GM12801 (cell line): Measurements from ENCODE around the gene ADCY1.

Experiments
- TF ChIP-seq, protein P1 (sequence below): IDR thresholded peaks from one replicate; pipeline ENCODE4 v1.5.1; 2011; ENCODE audit warnings: control low read depth; ENCODE audit not compliant: insufficient read length; ENCODE audit errors: extremely low read depth

The ADCY1 gene

DNA sequence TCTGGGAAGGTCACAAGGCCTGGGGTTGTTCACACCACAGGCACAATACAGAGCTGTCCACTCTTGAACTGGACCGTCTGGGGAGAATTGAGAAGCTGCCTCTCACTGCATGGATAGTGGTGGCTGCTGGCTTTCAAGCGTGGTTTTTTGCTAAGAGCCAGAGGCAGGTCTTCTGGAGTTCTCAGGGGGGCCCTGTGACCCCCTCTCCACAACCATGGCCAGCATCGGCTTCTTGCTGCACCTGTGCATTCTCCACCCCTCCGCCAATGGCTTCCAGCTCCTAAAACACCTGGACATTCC is 140.3 kb downstream of the ADCY1 start:
- TF ChIP-seq, protein P1, sequence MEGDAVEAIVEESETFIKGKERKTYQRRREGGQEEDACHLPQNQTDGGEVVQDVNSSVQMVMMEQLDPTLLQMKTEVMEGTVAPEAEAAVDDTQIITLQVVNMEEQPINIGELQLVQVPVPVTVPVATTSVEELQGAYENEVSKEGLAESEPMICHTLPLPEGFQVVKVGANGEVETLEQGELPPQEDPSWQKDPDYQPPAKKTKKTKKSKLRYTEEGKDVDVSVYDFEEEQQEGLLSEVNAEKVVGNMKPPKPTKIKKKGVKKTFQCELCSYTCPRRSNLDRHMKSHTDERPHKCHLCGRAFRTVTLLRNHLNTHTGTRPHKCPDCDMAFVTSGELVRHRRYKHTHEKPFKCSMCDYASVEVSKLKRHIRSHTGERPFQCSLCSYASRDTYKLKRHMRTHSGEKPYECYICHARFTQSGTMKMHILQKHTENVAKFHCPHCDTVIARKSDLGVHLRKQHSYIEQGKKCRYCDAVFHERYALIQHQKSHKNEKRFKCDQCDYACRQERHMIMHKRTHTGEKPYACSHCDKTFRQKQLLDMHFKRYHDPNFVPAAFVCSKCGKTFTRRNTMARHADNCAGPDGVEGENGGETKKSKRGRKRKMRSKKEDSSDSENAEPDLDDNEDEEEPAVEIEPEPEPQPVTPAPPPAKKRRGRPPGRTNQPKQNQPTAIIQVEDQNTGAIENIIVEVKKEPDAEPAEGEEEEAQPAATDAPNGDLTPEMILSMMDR, result no peak

DNA sequence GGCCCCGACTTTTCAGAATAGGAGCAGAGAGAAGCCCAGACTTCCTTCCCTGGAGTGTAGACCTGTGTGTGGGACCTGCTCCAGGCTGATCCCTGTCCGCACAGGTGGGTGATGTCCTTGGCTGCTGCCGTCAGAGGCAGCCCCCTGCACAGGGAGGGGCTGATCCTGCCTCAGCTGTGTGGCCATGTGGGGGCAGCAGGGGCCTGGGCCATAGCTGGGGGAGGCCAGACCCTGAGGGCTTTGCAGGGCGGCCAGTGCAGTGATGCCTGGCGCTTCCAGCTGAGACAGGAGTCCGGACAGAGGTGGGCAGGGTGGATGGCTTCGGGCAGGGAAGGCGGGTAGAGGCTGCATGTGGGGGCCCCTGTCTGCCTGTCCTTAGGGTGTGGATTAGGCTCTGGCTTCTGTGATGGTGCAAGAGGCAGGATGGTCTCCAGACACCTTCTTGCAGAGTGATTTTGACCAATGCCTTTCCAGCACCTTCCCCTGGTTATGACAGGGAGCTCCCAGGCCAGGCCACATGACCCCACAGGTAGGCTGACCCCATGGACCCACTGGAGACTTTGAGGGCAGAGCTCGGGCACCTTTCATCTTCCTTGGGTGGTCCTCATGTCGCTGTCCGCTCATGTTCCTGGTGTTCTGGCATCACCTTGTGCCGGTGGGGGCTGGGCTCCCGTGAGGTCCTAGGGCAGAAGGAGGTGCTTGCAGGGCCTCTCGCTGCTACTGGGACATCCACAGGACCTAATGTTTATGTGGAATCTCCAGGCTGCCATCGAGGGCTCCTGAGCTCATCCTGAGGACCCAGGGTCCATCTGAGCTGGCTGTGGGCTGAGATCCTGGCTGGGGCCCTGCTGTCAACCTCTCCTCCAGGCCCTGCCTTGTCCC is 141.5 kb downstream of the ADCY1 start:
- TF ChIP-seq, protein P1, result no peak

DNA sequence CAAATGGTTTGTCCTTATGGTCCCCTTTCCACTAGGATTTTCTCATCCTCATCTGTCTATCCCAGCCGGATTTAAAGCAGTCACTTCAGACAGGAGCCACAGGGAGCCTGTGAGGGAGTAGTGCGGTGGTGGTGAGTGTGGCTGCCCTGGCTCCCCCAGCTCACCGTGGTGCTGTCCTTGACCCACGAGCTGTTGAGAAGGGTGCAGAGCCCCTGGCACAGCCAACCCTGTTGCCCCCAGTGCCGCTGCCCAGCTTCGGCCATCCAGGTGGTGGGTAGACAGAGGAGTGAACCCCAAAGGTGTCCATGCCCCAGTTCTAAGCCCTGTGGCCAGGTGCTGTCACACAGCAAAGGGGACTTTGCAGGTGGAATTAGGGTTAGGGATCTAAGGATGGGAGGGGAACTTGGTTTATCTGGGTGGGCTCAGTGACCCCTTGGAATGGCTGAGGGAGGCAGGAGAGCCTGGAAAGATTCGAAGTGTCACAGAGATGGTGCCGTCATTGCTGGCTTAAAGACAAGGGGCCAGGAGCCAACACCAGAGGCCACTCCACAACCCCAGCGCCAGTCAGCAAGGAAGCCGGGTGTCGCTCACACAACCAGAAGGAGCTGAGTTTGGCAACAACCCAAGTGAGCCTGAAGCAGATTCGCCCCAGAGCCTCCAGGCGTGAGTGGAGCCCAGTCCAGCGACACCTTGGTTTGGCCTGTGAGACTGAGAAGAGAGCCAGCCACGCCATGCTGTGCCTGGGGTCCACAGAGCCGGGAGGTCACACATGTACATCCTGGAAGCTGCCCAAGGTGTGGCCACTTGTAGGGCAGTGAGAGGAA is 142.4 kb downstream of the ADCY1 start:
- TF ChIP-seq, protein P1, result no peak

DNA sequence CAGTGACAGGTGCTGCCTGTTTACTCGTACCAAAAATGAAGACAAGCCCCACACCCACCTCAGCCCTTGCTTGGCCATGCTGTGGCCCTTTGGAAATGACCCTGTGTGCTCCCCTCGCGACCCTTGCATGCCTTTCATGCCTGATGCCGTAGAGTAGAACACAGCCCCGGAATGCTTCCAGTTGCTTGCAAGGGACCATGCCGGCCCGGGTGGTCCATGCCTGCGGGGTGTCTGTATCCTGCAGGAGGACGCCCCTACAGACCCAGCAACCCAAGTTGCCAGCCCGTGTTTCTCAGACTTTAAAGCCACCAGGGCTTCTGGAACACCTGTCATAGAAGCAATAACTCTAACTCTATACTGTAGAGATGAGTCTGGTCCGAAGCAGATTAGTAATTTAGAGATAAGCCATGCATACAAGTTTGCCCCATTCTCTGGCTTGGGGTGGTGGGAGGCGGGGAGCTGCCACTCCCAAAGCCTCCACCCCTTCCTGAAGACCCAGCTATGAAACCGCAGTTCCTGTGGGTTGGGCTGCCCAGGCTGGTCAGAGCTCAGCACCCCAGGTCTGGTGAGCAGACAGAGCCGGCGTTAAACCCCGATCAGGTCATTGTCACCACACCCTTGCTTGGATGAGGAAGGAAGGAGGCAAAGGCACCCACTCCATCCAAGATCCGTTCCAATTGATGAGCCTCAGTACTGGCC is 143.5 kb downstream of the ADCY1 start:
- TF ChIP-seq, protein P1, result no peak

DNA sequence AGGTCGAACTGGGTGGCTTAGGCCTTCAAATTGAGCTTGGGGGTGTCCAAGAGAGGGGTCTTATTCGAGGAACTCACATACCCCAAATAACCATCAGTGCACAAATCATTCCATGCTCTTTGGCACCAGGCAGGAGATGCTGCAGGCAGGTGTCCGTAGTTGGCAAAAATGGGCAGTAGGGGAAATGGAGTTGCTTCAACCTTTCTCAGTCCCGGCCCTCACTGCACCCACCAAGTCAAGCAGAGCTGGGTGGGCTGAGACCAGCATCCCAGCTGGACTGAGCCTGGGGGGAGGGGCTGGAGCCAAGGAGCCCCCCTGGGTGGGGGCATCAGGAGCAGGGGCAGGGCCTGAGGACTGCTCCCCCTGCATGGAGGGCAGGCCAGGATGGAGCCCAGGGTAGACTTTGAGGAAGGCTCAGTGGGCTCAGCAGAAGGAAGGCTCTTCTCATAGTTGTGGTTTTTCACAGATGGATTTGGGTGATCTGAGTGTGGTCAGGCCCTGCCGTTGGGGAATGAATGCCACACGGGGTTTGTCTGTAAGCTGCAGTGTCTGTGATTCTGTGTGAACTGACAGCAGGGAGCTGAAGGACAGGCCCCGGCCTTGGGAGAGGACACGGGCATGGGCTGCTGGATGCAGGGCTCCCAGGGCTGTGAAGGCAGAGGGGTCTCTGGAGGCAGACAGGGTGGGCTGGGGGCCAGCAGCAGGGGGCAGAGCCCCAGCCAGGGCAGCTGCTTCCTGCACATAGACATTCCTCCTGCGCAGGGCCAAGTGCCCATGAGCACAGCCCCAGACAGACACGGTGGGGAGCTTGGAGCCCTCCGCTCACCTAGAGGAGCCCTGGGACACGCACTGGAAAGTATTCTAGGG is 144.5 kb downstream of the ADCY1 start:
- TF ChIP-seq, protein P1, result no peak

DNA sequence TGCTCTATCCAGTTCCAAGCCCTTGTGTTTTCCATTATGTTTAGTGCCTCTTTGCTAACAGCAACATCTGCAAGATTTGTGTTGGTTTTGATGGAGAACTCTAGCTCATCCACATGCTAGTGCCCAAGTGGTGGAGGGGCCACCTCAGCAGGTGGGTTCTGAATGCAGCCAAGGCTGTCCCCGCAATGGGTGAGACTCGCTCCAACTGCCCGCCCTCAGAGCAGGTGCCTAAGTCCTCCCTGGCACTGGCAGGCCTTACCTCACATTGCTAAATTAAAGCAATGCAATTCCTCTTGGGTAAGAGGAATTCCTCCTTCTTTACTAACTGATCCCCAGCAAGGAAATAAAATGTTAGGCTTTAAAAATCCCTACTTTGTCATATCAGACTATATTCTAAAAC is 146.8 kb downstream of the ADCY1 start:
- TF ChIP-seq, protein P1, result no peak
